GM12878 (cell line): Measurements from ENCODE around the gene ASIC3. TPM values are rescaled to one million over a fixed set of nuclear protein-coding genes. Genes with fewer than 3 reads are reported as not detected.

ENCODE experiments used
- BACH1 ChIP-seq: fragments of 450-650 bp; IDR thresholded peaks from 2 replicates; pipeline ENCODE4 v1.6.1; 2017; ENCODE audit warnings: mild to moderate bottlenecking, borderline replicate concordance
- CREM ChIP-seq: IDR thresholded peaks from 2 replicates; pipeline ENCODE4 v1.6.1; 2014; ENCODE audit warnings: antibody characterized with exemption, low read depth
- KDM1A ChIP-seq: fragments of 200-600 bp; sonication (generic); IDR thresholded peaks from 2 replicates; pipeline ENCODE4 v1.6.1; 2016; ENCODE audit warnings: borderline replicate concordance
- REST ChIP-seq: IDR thresholded peaks from 2 replicates; pipeline ENCODE4 v1.6.1; 2012; ENCODE audit warnings: mild to moderate bottlenecking, low read depth, low read length
- SIX5 ChIP-seq: IDR thresholded peaks from 2 replicates; pipeline ENCODE4 v1.6.1; 2011; ENCODE audit warnings: mild to moderate bottlenecking, low read depth, low read length, moderate library complexity; ENCODE audit not compliant: severe bottlenecking
- ZNF24 ChIP-seq: fragments of 450-650 bp; IDR thresholded peaks from 2 replicates; pipeline ENCODE4 v1.6.1; 2017; ENCODE audit warnings: antibody characterized with exemption, mild to moderate bottlenecking
- polyA plus RNA-seq, 11 experiments: library from polyadenylated mRNA; depleted of rRNA in 4 of 11; unstranded in 6 of 11; stranded (reverse) in 5 of 11; fragments of >200 nt; fragmentation: Nextera tagmentation in 4 of 11; fragmentation: Illumina TruSeq in 1 of 11; extraction: Ambion mirVana in 4 of 11; extraction: Trizol in 1 of 11; gene quantifications; 1 replicate in 1 of 11; 2 replicates in 10 of 11; pipeline versions ENCODE4 v1.2.1 to v1.2.3, GENCODE V29; 2011 to 2016; ENCODE audit warnings: inconsistent platforms in 2 of 11, missing spikeins in 2 of 11, low read depth in 1 of 11
- total RNA-seq, 4 experiments: library from RNA; depleted of rRNA in 3 of 4; stranded (reverse); fragments of >200 nt in 3 of 4; fragmentation: Illumina TruSeq in 1 of 4; extraction: Trizol in 1 of 4; gene quantifications; 2 replicates each; pipeline versions ENCODE4 v1.2.1 to v1.2.3, GENCODE V29; 2013 to 2021
- TF ChIP-seq, protein P1 (sequence below): fragments of 450-650 bp; IDR thresholded peaks from 2 replicates; pipeline ENCODE4 v1.6.1; 2017; ENCODE audit warnings: mild to moderate bottlenecking, moderate library complexity
- TF ChIP-seq, protein P2 (sequence below): fragments of 450-650 bp; IDR thresholded peaks from 2 replicates; pipeline ENCODE4 v1.6.1; 2017; ENCODE audit warnings: antibody characterized with exemption, mild to moderate bottlenecking, moderate library complexity

Gene ASIC3
- total and polyA plus RNA-seq, 10 of the 15 experiments (the other 5 are each of a cell fraction or from before 2014, with no cell fraction given): 0.07 to 1.0 (median 0.44) TPM; not detected in 4

GRCh38 chr7:151013356-151013732 lies 35.0 kb upstream of the ASIC3 start (continued):
- no peak for TF ChIP-seq REST
- TF ChIP-seq SIX5: no peak
- no peak for TF ChIP-seq ZNF24
- TF ChIP-seq, protein P1, sequence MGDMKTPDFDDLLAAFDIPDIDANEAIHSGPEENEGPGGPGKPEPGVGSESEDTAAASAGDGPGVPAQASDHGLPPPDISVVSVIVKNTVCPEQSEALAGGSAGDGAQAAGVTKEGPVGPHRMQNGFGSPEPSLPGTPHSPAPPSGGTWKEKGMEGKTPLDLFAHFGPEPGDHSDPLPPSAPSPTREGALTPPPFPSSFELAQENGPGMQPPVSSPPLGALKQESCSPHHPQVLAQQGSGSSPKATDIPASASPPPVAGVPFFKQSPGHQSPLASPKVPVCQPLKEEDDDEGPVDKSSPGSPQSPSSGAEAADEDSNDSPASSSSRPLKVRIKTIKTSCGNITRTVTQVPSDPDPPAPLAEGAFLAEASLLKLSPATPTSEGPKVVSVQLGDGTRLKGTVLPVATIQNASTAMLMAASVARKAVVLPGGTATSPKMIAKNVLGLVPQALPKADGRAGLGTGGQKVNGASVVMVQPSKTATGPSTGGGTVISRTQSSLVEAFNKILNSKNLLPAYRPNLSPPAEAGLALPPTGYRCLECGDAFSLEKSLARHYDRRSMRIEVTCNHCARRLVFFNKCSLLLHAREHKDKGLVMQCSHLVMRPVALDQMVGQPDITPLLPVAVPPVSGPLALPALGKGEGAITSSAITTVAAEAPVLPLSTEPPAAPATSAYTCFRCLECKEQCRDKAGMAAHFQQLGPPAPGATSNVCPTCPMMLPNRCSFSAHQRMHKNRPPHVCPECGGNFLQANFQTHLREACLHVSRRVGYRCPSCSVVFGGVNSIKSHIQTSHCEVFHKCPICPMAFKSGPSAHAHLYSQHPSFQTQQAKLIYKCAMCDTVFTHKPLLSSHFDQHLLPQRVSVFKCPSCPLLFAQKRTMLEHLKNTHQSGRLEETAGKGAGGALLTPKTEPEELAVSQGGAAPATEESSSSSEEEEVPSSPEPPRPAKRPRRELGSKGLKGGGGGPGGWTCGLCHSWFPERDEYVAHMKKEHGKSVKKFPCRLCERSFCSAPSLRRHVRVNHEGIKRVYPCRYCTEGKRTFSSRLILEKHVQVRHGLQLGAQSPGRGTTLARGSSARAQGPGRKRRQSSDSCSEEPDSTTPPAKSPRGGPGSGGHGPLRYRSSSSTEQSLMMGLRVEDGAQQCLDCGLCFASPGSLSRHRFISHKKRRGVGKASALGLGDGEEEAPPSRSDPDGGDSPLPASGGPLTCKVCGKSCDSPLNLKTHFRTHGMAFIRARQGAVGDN: no peak
- TF ChIP-seq, protein P2, sequence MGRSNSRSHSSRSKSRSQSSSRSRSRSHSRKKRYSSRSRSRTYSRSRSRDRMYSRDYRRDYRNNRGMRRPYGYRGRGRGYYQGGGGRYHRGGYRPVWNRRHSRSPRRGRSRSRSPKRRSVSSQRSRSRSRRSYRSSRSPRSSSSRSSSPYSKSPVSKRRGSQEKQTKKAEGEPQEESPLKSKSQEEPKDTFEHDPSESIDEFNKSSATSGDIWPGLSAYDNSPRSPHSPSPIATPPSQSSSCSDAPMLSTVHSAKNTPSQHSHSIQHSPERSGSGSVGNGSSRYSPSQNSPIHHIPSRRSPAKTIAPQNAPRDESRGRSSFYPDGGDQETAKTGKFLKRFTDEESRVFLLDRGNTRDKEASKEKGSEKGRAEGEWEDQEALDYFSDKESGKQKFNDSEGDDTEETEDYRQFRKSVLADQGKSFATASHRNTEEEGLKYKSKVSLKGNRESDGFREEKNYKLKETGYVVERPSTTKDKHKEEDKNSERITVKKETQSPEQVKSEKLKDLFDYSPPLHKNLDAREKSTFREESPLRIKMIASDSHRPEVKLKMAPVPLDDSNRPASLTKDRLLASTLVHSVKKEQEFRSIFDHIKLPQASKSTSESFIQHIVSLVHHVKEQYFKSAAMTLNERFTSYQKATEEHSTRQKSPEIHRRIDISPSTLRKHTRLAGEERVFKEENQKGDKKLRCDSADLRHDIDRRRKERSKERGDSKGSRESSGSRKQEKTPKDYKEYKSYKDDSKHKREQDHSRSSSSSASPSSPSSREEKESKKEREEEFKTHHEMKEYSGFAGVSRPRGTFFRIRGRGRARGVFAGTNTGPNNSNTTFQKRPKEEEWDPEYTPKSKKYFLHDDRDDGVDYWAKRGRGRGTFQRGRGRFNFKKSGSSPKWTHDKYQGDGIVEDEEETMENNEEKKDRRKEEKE: no peak
- TF ChIP-seq BACH1: no peak
- TF ChIP-seq KDM1A: no peak
- TF ChIP-seq CREM: no peak
